ENCODE data around the gene SHB.
A peak's percentile ranks its signal among the peaks of the same experiment; 100 is the strongest.

SHB gene

DNA sequence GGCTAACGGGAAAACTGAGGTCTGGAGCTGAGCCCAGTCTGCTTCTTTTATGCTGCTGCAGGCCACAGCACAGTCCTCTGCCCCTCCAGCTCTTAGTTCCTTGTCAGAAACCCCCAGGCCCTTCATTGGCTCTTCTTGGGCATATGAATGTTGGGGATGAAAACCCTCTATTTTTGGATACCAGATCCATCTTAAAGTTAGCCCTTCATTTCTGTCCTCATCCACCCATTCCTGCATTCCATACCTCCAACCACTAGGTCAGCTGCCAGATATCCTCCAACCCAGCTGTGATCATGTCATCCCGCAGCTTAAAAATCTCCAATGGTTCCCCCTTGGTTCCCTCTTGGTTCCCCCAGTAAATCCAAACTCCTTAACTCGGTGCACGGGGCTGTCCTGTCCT lies 163.3 kb downstream of the SHB start:
- DNase-seq (ENCODE audit: low read depth): no peak
- H3K4me3 ChIP-seq (ENCODE audit: low read length): no peak overlapping the region
- TF ChIP-seq, protein P1, sequence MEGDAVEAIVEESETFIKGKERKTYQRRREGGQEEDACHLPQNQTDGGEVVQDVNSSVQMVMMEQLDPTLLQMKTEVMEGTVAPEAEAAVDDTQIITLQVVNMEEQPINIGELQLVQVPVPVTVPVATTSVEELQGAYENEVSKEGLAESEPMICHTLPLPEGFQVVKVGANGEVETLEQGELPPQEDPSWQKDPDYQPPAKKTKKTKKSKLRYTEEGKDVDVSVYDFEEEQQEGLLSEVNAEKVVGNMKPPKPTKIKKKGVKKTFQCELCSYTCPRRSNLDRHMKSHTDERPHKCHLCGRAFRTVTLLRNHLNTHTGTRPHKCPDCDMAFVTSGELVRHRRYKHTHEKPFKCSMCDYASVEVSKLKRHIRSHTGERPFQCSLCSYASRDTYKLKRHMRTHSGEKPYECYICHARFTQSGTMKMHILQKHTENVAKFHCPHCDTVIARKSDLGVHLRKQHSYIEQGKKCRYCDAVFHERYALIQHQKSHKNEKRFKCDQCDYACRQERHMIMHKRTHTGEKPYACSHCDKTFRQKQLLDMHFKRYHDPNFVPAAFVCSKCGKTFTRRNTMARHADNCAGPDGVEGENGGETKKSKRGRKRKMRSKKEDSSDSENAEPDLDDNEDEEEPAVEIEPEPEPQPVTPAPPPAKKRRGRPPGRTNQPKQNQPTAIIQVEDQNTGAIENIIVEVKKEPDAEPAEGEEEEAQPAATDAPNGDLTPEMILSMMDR (conservative IDR thresholded peaks at IDR 0.05; ENCODE audit: low read length): no peak

DNA sequence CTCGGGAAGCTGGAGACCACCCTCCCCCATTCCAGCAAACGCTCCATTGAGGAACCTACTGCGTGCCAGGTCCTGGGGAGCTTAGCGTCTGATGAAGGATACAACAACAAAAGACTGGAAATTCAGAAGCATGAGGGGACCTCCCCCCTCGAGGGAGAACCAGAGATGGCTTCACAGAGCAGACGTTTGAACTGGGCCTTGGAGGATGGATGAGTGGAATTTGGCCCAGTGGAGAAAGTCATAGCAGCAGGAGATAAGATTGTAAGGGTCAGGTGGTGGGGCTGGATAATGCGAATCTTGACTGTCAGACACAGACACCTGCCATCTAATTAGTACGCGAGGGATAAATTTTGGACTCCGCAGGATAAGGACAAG lies 163.9 kb downstream of the SHB start:
- peak overlapping the region; percentile 90 for H3K4me3 ChIP-seq (ENCODE audit: low read length)
- no peak for DNase-seq (ENCODE audit: low read depth)
- TF ChIP-seq, protein P1 (conservative IDR thresholded peaks at IDR 0.05; ENCODE audit: low read length): no peak

DNA sequence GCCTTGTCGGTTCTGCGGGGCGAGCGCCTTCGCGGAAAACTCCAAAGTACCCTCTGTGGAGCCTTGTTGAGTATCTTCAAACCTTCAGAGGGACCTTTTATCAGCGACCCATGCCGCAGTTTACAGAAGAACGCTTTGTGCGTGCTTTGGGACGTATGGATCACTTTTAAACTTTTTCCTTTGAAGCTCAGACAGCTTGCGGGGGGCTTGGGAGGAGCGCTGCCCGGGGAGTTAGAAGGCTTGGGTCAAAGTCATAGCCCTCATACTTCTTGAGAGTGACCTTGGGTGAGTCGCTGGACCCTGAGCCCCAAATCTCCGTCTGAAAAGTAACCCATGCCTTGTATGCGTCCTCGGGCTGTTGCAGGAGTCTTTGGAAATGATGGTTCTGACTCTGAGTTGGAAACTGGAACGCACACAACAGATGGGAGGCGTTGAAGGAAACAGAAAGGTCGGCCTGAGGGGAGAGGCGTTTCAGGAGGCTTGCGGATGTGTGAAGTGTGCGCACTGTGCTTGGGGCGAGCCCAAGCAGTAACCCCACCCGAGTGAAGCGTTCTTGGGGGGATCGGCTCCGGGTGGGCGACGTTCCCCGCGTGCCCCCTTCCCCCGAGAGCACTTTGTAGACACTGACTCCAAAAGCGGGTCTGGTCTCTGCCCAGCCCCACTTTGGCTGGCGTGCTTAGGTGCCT lies 164.4 kb downstream of the SHB start:
- TF ChIP-seq, protein P1 (conservative IDR thresholded peaks at IDR 0.05; ENCODE audit: low read length): no peak
- DNase-seq (ENCODE audit: low read depth): peak; percentile 48
- H3K4me3 ChIP-seq (ENCODE audit: low read length): peak overlapping the region; percentile 90

- peak; percentile 89 for DNase-seq (ENCODE audit: low read depth)
- TF ChIP-seq, protein P1 (conservative IDR thresholded peaks at IDR 0.05; ENCODE audit: low read length): peak; percentile 95
- peak within 1 kb of the TSS; percentile 90 for H3K4me3 ChIP-seq (ENCODE audit: low read length)
Observed at GRCh38 chr9:37903647-37904444, 165.2 kb downstream of the SHB start, which contains the start of gene SLC25A51. Gene SLC25A51 (minus strand): TSS chr9:37904127. CDS start chr9:37888550, 15,577 bp downstream.

DNA sequence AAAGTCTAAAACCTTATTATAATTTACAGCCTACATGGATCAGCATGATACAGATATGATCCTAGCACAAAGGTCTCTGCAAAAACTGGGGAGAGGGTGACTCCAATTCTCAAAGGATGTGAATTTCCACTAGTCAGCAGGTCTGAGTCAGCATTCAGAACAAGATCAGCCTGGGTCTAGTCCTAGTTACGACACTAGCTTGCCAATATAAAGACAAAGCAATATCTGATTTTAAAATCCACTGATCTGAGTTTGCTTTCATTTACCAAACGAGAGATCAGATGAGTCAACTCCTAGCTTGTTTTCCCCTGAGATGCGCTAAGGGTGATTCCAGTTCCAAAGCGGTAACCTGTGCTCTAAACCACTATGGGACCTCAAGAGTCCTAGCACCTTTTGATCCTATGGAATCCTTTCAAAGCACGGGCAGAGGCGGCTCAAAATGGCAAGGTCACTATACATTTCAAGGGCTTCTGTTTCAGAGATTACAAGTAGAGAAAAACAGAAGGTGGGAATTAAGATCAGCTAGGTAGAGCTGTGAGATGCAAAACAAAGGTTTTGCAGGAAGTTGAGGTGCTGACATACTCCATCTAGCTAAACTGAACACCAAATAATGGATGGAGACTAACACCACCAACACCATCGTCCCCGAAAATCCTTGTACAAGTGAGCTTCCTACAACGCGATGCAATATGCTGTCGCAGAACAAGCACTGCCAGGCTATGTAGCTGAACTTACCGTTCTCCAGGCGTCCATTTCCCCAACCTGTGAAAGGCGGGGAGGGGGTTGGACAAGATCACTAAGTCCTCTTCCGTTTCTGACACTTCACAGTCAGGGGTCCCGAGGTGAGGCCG lies 166.0 kb downstream of the SHB start:
- TF ChIP-seq, protein P1 (conservative IDR thresholded peaks at IDR 0.05; ENCODE audit: low read length): no peak
- peak; percentile 30 for DNase-seq (ENCODE audit: low read depth)
- peak overlapping the region; percentile 90 for H3K4me3 ChIP-seq (ENCODE audit: low read length)

DNA sequence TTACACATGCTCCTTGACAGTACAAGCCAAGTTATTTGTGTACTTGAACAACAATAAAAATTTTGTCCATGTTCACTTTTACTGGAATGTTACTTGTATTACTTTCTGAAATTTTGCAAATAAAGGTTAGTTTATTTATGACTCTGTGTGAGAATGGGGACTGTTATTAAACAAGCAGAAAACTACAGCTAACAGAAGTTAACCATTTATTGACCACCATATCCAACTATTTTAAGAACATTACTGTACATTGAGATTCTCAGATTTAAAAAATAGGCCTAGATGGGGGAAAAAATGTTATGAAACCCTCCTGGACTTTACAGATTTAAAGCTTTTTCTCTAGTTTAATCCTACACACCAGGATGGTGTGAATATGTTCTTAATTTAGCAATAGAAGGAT lies 166.9 kb downstream of the SHB start:
- H3K4me3 ChIP-seq (ENCODE audit: low read length): peak overlapping the region; percentile 21; the same call in 1 of the 2 replicates

More for the DNA sequence above, 166.9 kb downstream of the SHB start:
- no peak for DNase-seq (ENCODE audit: low read depth)
- TF ChIP-seq, protein P1 (conservative IDR thresholded peaks at IDR 0.05; ENCODE audit: low read length): no peak

Data from AG10803 (cell line).